ENCODE results near the gene MOXD1.

Gene MOXD1

GRCh38 chr6:132400883-132401617 is at the start of gene MOXD1:
TSS of gene MOXD1 (minus strand) at chr6:132401475. CDS start at chr6:132401426, 49 bp downstream.
- peak; percentile 25 for DNase-seq (ENCODE audit: low spot score)

GRCh38 chr6:132446855-132447241 is 45.6 kb upstream of the MOXD1 start:
- DNase-seq (ENCODE audit: low spot score), result no peak

GRCh38 chr6:132446141-132446854 is 45.0 kb upstream of the MOXD1 start:
- peak; percentile 12 for DNase-seq (ENCODE audit: low spot score)

GRCh38 chr6:132445201-132445951 is 44.1 kb upstream of the MOXD1 start:
- no peak for DNase-seq (ENCODE audit: low spot score)

GRCh38 chr6:132443206-132443605 is 41.9 kb upstream of the MOXD1 start:
- DNase-seq (ENCODE audit: low spot score), result no peak

- no peak for DNase-seq (ENCODE audit: low spot score)
Measured at GRCh38 chr6:132430110-132430509, 28.8 kb upstream of the MOXD1 start.

- DNase-seq (ENCODE audit: low spot score), result no peak
Measured at GRCh38 chr6:132425176-132425575, 23.9 kb upstream of the MOXD1 start.

- no peak for DNase-seq (ENCODE audit: low spot score)
Measured at GRCh38 chr6:132423839-132424238, 22.6 kb upstream of the MOXD1 start.

GRCh38 chr6:132418235-132418965 is 17.1 kb upstream of the MOXD1 start:
- no peak for DNase-seq (ENCODE audit: low spot score)

GRCh38 chr6:132414761-132415160 is 13.5 kb upstream of the MOXD1 start:
- no peak for DNase-seq (ENCODE audit: low spot score)

- DNase-seq (ENCODE audit: low spot score), result no peak
Measured at GRCh38 chr6:132414322-132414721, 13.0 kb upstream of the MOXD1 start.

GRCh38 chr6:132413499-132413802 is 12.2 kb upstream of the MOXD1 start:
- no peak for DNase-seq (ENCODE audit: low spot score)

GRCh38 chr6:132412656-132413498 is 11.6 kb upstream of the MOXD1 start:
- no peak for DNase-seq (ENCODE audit: low spot score)

GRCh38 chr6:132411296-132411695 is 10.0 kb upstream of the MOXD1 start:
- DNase-seq (ENCODE audit: low spot score), result peak; percentile 19

GRCh38 chr6:132410830-132411229 is 9.6 kb upstream of the MOXD1 start:
- peak; percentile 28 for DNase-seq (ENCODE audit: low spot score)

- no peak for DNase-seq (ENCODE audit: low spot score)
Measured at GRCh38 chr6:132405143-132405915, 4.1 kb upstream of the MOXD1 start.

GRCh38 chr6:132404736-132405135 is 3.5 kb upstream of the MOXD1 start:
- DNase-seq (ENCODE audit: low spot score), result no peak

GRCh38 chr6:132404330-132404729 is 3.1 kb upstream of the MOXD1 start:
- DNase-seq (ENCODE audit: low spot score), result no peak

- no peak for DNase-seq (ENCODE audit: low spot score)
Measured at GRCh38 chr6:132401618-132402285, 477 bp upstream of the MOXD1 start.

GRCh38 chr6:132400555-132400882 is 756 bp downstream of the MOXD1 start:
- DNase-seq (ENCODE audit: low spot score), result no peak

All from Ammon's horn (tissue), 1 donor.